Measurements from ENCODE around the gene MAP4K3.
"Not testable (repeated sequence)": the region's sequence is repeated elsewhere in the genome, so short reads cannot be mapped to it uniquely, and the experiment has no call there.

Gene MAP4K3

DNA sequence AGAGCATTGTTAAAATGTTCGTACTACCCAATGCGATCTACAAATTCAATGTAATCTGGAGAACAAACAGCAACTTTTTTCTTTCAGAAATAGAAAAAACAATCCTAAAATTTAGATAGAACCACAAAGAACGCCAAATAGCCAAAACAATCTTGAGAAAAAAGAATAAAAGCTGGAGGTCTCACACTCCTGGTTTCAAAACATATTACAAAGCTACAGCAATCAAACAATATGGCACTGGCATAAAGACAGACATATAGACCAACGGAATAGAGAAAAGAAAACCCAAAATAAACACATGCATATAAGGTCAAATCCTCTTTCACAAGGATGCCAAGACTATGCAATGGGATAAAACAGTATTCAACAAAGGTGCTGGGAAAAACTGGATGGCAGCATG is 74.5 kb downstream of the MAP4K3 start:
- DNase-seq: no peak

DNA sequence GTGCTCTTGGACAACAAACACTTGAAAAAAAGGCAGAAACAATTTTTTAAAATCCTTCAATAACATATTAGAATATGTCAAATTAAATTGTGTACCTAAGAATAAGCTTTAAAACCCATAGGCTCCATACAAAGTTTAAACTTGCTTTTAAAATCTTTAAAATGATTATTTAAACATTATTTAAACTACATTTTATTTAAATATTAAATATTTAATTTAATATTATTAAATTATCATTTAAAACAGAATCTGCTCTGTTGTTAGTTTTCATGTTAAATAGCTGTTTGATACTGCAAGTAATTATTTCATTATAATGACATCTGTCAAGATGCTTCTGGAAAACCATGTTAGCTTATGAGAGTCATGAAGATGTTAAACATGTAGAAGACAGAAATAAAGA is 75.6 kb downstream of the MAP4K3 start:
- no peak for DNase-seq

DNA sequence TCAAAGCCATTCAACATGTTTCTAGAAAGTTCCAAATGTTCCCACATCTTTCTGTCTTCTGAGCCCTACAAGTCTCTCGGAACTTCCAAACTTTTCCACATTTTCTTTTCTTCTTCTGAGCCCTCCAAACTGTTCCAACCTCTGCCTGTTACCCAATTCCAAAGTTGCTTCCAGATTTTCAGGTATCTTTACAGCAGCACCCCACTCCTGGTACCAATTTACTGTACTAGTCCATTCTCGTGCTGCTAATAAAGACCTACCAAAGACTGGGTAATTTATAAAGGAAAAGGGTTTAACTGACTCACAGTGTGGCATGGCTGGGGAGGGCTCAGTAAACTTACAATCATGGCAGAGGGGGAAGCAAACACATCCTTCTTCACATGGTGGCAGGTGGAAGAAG is 76.7 kb downstream of the MAP4K3 start:
- DNase-seq: not testable (repeated sequence)

DNA sequence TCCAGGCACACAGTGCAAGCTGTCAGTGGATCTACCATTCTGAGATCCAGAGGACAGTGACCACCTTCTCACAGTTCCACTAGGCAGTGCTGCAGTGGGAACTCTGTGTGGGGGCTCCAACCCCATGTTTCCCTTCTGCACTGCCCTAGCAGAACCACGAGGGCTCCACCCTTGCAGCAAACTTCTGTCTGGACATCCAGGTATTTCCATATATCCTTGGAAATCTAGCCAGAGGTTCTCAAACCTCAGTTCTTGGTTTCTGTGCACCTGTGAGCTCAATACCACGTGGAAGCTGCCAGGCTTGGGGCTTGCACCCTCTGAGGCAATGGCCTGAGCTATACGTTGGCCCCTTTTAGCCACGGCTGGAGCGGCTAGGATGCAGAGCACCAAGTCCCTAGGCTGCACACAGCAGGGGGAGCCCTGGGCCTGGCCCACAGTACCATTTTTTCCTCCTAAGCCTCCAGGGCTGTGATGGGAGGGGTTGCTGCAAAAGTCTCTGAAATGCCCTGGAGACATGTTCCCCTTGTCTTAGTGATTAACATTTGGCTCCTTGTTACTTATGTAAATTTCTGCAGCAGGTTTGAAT is 77.5 kb downstream of the MAP4K3 start:
- no peak for DNase-seq

DNA sequence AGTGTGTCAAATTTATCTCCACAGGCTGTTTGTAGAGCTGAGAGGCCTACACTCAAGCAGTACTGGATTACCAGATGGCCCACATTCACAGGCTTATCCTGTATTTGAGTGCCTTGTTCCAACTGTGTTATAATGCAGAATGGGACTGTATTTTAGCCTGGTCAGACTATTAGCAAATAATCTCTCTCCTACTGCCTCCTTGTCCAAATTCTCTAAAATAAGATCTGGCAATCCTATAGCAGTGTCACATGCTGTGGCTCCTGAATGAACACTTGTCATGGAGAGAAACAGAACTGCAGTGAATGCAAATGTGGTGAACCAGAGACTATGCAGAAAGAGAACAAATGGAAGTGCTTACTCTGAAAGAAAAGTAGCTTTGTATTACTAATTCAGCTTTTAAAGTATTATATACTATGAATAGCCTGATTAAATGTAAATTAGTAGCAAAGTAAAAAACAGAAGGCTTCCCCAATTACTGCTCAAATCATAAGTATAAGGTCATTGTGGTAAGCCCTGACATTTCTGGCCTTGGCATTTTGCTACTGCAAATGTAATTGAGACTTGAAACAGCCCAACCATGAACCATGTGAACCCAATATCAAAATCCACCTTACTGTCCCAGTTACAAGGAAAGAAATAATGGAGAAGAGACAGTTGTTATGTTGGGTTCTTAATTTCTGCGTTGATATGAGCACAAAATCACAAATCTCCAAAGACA is 80.0 kb downstream of the MAP4K3 start:
- DNase-seq: no peak

DNA sequence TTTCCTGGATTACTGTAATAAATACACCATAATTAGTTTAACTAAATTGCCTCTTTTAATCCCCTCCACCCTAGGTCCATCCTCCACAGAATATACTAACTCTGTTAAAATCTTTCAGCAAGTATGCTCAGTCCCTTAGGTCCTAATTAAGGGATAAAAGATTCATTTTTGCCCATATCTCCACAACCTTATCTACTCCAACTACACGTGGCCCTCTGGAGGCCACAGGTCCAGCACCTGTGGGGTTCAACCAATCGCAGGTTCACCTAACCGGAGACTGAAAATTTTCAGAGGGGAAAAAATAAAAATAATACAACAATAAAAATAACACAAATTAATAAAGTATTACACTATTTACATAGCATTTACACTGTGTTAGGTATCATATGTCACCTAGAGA is 86.4 kb downstream of the MAP4K3 start:
- no peak for DNase-seq

DNA sequence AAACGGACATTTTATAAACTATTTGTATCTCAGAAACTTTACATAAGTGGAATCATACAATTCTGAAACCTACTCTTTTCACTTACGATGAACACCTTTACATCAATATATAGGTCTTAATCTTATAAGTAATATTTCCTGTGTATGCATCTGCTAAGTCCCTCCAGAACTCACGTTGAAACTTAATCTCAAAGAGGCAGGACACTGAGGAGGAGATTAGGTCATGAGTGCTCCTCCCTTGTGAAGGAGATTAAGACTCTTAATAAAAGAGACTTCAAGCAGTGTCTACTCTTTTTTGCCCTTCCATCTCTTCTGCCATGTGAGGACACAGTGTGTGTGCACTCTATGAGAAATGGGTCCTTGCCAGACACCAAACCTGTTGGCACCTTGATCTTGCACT is 98.6 kb downstream of the MAP4K3 start:
- no peak for DNase-seq

DNA sequence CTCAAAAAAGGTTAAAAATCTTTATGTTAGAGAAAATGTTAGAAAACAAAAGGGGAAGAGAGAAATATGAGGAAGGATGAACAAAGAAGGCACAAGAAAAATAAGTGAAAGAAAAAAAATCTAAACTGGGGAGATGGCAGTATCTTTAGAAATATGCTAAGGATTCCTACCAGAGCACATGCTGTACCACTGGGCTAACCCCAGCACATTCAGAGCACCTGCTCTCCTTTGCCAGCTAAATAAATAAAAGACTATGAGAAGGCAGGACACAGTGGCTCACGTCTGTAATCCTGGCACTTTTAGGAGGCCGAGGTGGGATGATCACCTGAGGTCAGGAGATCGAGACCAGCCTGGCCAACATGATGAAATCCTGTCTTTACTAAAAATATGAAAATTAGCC is 101.2 kb downstream of the MAP4K3 start:
- DNase-seq: no peak

DNA sequence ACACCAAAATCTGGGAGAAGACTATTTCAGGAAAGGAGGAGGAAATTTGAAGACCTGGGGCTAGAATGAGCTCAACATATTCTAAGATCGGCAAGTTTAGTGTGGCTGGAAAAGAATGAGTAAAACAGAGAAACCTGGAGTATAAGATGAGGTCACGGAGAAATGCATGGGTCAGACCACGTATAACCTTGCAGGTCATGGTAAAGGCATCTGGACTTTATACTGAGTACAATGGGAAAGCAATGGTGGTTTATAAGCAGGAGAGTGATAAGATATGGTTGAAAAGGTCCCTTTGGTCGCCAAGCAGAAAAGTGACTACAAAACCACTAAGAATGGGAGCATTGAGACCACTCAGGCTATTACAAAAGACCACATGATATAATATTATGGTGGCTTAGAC is 102.1 kb downstream of the MAP4K3 start:
- no peak for DNase-seq

DNA sequence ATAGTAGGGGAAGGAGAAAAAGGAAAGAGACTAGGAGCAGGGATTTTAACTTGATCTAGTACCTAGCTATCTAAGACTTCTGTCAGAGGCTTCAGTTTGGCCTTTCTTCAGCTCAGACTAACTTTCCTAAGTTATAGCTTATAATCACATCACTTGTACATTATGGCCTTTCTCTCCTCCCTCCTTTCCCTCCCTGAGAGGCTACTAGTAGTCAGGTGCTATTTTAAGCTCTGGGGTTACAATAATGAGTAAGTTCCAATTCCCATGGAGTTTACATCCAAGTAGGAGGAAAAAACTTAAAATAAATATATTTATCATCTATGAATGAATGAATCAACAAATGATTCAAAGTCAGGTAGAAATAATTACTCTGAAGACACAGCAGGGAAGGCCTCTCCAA is 102.6 kb downstream of the MAP4K3 start:
- DNase-seq: no peak

DNA sequence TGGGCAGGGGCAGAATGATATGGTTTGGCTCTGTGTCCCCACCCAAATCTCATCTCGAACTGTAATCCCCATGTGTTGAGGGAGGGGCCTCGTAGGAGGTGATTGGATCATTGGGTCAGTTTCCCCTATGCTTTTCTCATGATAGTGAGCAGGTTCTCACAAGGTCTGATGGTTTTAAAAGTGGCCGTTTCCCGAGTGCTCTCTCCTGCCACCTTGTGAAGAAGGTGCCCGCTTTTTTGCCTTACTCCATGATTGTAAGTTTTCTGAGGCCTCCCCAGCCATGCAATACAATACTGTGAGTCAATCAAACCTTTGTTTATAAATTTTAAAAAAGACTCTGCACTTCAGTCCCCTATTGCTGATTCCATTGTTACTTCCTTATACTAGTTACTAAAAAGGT is 110.4 kb downstream of the MAP4K3 start:
- no peak for DNase-seq

DNA sequence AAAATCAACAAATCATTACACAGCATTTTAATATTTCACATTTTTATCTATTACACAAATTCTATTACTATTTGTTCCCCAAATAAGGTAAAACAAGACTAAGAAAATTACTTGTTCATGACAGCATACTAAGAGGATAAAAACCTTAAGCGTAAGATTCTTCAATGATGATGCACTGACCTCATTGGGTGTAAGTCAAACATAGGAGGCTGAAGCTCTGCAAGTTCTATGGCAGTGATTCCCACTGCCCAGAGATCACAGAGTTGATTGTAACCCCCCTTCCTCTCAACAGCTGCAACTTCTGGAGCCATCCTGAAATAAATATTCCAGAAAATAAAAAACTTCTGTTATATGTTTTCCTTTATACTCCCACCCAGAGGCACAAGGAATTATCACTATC is 111.1 kb downstream of the MAP4K3 start:
- DNase-seq: no peak

DNA sequence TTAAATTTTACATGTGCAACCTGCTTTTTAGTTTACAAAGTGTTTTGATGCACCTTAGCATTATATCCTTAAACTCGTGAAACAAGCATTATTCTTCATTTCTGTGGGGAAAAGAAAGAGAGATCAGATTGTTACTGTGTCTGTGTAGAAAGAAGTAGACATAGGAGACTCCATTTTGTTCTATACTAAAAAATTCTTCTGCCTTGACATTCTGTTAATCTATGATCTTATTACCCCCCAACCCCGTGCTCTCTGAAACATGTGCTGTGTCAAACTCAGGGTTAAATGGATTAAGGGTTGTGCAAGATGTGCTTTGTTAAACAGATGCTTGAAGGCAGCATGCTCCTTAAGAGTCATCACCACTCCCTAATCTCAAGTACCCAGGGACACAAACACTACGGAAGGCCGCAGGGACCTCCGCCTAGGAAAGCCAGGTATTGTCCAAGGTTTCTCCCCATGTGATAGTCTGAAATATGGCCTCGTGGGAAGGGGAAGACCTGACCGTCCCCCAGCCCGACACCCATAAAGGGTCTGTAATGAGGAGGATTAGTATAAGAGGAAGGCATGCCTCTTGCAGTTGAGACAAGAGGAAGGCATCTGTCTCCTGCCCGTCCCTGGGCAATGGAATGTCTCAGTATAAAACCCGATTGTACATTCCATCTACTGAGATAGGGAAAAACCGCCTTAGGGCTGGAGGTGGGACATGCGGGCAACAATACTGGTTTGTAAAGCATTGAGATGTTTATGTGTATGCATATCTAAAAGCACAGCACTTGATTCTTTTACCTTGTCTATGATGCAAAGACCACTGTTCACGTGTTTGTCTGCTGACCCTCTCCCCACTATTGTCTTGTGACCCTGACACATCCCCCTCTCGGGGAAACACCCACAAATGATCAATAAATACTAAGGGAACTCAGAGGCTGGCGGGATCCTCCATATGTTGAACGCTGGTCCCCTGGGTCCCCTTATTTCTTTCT is 115.7 kb downstream of the MAP4K3 start:
- DNase-seq: not testable (repeated sequence)

DNA sequence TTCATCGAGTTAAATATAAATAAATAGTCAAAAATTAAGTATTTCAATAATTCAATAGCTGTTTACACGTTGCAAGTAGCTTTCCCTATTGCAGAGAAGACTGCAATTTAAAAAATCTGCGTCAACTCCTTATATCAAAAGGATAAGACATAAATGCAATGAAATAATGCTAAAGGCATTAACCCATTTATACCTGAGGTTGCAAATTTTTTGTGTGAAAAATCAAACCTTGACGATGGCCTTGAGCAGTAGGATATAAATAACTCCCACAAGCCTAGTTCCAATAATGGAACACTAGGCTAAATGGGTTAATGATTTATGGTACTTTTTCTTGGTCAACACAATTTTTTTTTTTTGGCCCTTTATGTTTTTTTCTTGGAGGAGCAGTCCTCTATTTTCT is 116.9 kb downstream of the MAP4K3 start:
- DNase-seq: no peak

DNA sequence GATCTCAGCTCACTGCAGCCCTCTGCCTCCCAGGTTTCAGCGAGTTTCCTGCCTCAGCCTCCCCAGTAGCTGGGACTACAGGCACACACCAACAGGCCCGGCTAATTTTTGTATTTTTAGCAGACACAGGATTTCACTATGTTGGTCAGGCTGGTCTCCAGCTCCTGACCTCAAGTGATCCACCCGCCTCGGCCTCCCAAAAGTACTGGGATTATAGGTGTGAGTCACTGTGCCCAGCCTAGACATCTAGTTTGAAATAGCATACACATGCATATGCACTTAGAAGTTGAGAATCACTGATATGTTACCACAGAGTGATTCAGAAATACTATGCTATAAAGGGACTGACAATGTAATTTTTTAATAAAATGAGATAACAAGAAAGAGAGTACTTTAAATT is 123.5 kb downstream of the MAP4K3 start:
- no peak for DNase-seq

DNA sequence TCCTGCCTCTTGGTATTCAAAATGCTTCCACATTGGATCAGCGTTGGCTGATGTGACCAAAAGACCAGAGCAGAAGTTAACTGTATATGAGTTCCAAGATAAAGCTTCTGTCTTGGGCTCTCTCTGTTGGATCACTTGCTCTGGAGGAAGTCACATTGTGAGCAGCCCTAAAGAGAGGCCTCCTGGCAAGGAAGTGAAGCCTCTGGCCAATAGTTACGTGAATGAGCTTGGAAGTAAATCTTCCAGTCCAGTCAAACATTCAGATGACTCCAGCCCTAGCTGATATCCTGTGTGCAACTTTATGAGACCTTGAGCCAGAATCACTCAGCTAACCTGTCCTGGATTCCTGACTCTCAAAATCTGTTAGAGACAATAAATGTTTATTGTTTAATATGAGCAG is 125.6 kb downstream of the MAP4K3 start:
- no peak for DNase-seq

DNA sequence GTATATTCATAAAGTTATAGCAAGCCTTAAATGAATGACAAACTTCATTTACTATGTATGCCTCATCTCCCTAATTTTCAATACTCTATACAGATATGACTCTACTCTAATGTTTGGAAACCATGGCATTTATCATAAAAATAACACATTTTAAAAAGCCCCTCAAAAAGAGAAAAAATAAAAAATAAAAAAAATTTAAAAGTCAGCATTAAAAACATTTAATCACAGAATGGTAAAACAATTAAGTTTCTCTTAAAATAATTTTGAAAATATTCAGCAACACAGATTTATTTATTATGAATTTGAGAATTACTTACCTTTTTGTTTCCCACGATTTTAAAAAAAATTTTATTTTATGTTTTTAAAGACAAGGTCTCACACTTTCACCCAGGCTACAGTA is 128.3 kb downstream of the MAP4K3 start:
- DNase-seq: no peak

DNA sequence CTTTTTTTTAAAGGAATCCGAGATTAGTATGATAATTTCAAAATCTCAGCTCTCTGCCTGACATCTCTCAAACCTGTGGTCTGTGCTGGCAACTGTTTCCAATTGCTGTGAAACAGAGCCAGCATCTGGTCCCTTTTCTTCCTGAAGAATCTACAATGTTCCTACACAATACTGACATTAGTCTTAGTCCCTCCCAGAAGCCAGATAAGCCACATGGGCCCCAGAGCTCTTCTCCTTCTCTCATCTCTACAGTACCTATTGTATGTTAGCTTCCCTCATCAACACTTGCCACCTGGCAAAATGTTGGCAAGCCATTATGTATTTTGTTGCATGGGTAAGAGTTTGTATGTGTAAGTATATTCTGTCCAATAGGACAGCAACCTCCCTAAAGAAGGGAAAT is 130.5 kb downstream of the MAP4K3 start:
- DNase-seq: no peak

DNA sequence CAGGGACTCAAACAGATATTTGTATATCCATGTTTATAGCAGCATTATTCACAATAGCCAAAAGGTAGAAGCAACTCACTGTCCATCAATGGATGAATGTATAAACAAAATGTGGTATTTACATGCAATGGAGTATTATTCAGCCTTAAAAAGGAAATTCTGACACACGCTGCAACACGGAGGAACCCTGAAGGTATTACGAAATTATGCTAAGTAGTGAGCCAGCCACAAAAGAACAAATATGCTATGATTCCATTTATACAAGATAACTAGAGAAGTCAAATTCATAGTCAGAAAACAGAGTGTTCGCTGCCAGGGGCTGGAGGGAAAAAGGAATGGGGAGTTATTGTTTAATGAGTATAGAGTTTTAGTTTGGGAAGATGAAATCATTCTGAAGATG is 132.4 kb downstream of the MAP4K3 start:
- DNase-seq: no peak

DNA sequence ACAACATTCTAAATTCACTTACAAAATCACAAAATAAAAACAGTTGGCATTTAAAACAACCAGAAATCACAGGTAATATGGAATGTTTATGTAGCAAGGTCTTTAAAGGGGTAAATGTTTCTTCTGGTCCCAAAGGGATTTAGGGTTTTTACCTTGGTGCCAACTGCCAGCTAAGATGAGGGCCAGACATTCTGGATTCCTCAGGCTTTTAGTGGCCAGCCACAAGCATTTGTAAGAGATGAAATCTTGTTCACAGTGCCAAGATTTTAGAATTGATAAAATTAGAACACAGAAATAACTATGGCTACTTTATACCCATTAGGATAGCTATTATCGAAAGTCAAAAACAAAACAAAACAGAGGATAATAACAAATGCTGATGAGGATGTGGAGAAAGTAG is 132.9 kb downstream of the MAP4K3 start:
- DNase-seq: no peak

DNA sequence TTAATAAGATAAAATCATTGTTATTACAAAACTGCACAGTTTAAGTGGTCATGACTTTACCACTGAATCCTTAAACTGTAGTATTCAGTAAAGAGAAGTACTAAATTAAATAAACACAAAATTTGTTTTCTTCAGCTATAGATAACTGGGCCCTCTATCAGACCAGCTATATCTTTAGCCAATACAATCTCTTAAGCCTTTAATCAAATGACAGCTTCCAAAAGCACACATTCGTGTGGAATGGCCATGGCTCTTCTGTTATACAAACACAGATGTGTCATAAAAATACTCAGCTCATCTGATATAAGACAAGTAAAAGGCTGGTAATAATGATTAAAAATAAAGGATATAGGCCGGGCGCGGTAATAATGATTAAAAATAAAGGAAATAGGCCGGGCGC is 135.7 kb downstream of the MAP4K3 start:
- DNase-seq: no peak

DNA sequence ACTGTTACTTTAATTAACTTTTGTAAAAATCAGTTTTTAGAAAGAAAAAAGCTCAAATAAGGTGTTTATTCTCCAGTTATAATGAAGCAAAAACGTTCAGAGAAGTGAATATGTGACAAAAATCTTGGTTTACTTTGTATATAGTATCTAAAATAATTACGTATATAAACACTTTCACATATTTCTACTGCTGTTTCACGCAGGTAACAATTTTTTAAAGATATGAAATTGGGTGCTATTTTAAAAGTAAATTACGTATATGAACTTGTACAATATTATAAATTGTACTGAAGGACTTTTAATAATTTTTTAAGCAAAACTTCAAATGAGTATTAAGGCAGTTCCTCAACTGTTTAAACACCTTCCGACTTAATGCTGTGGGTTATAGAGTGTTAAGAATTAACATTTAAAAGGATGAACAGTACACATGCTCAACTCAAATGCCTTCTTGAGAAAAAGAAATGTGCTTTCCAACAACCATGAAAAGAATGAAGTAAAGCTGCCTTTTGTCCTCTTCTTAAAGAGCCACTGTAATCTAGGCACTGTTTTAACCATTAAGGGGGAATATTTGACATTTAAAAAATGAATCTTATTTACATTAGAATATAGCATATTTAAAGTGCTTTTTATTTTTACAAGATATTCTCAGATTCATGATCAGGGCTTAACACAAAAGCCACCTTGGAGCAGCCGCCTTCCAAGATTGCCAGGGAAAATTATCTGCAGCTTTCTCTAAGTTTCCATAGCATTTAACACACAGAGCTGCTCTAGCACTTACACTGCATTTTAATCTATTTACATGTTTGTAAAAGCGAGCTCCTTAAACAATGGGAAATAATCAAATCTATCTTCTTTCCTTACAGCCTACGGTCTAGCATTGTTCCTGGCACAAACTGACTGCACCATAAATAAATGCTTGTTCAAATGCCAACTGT is 136.8 kb downstream of the MAP4K3 start:
- no peak for DNase-seq

DNA sequence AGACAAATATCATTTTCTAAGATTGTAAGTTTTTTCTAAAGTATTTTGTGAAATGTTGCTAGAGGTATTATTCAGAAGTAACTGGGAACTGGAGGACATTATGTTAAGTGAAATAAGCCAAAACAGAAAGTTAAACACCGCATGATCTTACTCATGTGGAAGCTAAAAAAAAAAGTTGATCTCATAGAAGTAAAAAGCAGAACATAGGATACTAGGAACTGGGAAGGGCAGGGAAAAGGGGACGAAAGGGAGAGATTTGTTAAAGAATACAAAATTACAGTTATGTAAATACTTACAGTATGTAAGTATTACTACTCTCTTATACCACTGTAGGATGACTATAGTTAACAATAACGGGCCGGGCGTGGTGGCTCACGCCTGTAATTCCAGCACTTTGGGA is 146.7 kb downstream of the MAP4K3 start:
- DNase-seq: no peak
